GM18520 (cell line): Measurements from ENCODE around the gene UBE2H.
"Not testable (repeated sequence)": the region's sequence is repeated elsewhere in the genome, so short reads cannot be mapped to it uniquely, and the experiment has no call there.

Experiments
- ATAC-seq: cut with Tn5 transposase; IDR thresholded peaks from one replicate; pipeline ENCODE4 v1.9.1; 2021; ENCODE audit not compliant: unreplicated experiment

UBE2H gene

DNA sequence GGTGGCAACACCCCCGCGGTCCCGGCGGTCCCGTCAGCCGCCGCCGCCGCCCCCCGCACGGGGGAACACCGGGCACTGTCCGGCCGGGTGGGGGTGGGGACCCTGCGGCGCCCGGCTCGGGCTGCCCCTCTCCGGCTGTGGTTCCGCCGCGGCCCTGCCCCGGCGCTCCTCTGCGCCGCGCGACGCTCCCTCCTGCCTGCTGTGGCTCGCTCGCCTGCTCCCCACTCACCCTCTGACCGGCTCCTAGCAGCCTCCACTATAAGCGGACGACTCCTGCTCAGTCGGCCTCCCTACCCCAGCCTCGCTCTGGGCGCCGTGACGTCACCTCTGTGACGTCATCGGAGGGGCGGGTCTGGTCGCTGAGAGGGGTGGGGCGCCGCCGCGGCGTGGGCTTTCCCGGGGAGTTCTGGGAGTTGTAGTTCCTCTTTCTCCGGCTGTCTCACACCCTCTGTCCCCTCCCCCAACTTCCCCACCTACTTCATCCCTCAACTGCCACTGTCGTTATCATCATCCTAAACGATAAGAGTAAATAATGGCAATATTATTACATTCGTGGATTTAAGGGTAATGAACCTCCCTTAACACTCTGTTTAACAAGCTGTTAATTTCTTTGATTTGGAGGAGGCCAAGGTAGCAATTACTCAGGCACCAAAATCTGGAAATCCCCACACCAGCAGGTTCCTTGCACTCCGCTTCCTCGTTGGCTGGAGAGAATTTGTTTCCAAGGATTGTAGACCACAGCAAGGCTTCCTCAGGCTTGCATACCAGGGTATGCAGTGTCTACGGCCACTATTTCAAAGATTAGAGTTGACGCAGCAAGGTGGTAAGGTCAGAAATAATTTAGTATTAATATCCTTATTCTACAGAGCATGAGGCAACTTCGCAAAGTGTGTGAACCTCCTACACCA is at the start of gene UBE2H:
Gene UBE2H, minus strand, starts transcription at position 308 of the 908 bp plus-strand sequence. CDS start 405 bp downstream, outside the sequence.
- ATAC-seq: peak; percentile 46

DNA sequence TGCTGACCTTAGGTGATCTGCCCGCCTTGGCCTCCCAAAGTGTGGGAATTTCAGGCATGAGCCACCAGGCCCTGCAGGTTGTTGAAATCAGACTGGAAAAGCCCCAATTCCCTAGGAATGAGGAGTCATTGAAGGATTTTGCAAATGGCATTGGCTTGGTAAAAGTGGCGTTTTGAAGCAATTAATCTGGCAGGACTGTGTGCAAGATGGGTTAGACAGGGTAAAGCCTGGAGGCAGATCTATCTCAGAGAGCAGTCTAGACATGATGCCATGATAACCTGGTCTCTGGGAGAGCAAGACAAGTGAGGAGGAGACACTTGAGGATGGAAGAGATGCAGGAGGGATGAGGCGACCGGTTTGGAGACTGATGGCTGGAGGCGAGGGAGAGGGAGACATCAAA is 45.7 kb upstream of the UBE2H start:
- ATAC-seq: no peak

DNA sequence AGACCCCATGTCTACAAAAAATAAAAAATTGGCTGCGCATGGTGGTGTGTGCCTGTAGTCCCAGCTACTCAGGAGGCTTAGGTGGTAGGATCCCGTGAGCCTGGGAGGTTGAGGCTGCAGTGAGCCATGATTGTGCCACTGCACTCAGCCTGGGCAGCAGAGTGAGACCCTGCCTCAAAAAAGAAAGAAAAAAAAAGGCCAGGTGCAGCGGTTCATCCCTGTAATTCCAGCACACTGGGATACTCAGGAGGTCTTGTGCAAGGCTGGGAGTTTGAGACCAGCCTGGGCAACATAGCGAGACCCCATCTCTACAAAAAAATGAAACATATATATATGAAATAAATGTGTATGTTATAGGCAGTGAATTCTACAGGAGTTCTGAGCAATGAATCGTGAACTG is 44.5 kb upstream of the UBE2H start:
- no peak for ATAC-seq

DNA sequence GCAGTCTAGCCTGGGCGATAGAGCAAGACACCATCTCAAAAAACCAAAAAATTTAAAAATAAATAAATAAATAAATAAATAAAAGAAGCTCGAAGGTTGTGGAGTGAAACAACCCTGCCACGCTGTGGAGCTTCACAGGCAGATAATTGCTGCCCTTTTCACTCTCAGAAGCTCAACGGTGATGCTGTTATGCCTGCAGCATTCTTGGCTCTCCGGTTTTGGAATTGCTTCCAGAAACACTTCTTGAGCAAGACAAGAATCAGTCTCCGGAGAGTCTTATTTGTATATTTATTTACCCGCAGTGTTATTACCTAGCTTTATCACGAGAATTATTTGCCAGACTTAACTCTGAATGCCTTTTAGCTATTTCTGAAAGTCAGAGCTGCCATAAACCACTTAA is 40.5 kb upstream of the UBE2H start:
- ATAC-seq: no peak

DNA sequence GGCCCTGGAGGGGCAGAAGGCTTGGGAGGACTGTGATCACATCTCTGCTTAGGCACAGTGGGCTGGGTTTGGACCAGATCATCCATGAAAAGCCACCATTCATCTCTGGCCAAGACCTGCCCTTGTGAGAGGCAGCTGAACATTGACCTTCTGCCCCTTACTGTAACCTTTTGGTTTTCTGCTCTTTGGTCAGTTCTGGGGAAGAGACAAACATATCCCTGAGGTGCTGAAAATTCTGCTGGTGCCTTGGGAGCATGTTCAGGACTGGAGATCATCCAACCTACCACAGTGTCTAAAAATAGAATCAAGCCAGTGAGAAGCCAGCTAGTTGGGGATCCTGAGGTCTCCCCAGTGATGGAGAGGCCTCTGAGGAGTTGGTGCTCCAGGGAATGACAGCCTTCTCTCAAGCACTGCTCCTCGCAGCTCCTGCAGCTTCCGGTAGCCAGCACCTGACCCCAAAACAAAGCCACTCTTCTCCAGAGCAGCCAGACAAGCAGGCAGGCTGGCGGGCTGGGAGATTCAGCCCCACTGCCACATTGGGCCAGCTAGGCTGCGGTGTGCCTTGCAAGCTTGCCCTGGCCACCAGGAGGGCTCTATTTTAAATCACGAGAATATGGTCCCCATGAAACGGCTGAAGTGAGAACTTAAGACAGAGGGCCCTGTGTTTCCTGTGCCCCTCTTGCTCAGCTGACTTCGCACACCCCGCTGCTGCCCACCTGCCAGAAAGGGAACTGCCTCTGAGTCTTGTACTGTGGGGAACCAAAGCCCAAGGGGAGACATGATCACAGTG is 37.8 kb upstream of the UBE2H start:
- no peak for ATAC-seq

DNA sequence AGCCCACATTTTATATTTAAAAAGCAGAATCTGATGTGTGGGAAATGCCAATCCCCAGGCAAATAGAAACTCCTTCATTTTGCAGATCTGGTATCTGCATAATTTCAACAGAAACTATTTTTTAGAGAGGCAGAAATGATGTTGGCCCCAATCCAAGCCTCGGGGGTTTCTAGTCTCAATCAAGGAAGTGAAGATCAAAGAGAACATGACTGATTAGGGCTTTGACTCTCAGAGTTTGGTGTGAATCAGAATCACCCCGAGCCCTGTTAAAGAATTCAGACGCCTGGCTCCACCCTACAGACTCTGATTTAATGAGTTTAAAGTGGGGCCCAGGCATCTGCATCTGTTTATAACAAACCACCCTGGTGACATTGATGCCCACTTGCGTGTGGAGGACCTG is 36.7 kb upstream of the UBE2H start:
- no peak for ATAC-seq

DNA sequence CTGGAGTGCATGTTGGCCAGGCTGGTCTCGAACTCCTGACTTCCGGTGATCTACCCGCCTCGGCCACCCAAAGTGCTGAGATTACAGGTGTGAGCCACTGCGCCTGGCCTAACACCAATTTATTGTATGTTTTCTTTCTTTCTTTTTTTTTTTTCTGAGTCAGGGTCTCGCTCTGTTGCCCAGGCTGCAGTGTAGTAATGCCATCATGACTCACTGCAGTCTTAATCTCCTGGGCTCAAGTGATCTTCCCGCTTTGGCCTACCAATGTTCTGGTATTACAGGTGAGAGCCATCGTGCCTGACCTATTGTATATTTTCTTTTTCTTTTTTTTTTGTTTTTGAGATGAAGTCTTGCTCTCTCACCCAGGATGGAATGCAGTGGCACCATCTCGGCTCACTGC is 33.8 kb upstream of the UBE2H start:
- ATAC-seq: no peak

DNA sequence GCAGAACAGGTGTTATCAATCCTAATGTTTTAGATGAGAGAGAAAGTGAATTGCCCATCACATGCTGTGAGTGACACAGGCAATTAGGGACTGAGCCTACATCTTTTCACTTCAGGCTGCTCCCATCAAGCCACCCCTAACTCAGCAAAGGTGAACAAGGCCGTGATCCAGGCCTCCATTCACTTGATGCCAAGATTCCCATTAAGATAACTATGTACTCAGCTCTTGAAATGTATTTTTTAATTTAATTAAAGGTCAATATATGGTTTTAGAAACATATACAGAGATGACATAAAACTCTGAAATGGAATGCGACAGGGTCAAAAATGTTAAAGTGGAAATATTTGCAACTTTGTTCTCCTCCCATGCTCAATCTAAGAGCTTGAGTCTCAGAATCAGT is 27.9 kb upstream of the UBE2H start:
- ATAC-seq: no peak

DNA sequence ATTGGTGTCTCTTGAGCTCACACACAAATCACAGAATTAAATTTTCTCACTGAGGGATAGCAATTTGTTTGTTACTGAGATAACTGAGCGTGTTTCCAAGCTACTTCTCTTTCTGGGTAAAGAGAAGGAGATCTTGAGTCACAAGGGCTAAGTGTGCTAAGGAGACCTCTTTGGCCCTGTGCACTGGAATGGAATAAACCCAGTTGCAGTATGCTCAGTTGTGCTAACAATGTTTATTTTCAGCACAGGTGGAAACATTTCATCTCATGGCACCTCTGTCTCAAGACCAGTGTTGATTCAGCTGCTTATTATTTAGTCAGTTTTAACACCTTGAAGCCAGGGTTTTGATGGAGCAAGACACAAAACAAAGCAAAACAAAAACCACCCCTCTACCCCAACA is 22.5 kb upstream of the UBE2H start:
- ATAC-seq: no peak

DNA sequence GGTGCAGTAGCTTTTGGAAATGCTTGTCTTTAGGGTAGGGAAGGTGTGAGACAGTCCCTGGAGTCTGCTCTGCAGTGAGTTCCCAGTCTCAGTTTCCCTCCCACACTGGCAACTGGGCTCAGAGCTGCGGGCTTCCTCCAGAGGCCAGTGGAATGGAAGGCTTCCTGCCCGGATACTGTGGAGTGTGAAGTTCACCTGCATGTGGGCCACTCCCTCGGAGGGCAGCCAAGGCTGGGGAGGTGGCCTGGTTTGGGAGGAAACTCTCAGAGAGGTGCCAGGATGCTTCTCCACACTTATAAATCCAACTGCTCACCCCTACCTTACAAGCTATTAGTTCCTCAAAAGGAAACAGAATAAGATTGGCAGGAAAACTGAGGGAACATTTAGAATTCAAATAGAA is 18.1 kb upstream of the UBE2H start:
- ATAC-seq: no peak

DNA sequence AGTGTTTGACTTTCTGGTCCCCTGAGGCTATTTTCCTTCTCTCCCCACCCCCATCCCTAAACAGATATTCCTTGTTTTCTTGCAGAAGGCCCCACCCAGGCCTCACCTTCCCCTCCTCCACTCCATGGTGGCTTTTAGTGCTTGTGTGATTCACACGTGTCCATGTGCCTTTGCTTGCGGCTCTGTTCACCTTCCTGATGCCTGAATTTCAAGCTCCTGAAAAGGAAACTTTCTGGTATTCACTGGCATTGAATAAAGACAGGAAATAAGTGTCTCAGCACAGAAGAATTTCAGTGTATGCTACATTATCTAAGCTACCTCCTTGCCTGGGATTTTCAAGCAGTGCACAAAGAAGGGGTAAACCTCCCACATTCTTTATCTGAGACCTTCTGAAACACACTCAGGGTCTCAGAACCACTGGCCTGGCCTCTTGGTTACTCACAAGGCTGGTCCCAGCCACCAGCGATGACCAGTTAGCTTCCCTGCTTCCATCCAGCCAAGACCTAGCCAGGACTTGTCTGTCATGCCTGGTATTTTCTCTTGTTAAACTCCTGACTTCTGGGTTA is 17.2 kb upstream of the UBE2H start:
- no peak for ATAC-seq

DNA sequence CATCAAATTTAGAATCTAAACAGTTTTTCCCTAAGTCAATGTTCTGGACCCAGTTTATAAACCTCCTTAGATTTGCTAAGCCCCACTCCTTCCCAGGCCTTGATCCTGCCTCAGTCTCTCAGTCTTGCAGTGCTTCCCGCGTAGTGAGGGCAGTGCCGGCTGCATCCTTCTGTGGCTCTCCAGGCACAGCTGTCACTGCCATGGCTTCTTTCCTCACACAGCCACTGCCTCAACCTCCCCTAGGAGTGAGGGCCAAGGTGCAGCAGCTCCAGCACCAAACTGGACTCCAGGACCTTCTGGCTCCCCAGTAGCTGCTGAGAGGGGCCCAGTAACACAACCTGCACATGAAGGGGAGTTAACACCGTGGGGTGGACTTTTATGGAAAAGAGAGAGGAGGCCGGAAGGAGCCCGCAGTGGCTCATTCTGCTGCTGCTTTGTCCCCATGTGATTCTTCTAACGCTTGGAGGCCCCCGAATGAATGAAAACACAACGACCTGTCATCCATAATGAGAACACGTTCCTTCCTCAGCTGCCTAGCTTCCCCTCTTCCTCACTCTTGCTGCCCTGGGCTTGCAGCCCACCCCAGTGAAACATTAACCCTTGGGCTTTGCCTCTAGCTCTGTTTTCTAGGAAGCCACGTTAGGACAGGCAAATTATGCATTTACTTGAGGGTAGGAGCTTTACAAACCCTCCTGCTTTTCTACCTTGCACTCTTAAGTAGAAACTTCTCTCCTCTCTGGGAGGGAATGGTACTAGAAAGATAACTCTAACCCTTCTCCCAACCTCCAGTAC is 16.0 kb upstream of the UBE2H start:
- ATAC-seq: no peak

DNA sequence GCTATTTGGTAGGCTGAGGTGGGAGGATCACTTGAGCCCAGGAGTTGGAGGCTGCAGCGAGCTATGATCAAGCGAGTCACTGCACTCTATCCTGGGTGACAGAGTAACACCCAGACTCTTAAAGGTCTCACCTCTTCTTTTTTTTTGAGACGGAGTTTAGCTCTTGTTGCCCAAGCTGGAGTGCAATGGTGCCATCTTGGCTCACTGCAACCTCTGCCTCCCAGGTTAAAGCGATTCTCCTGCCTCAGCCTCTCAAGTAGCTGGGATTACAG is 7.4 kb upstream of the UBE2H start:
- not testable (repeated sequence) for ATAC-seq

DNA sequence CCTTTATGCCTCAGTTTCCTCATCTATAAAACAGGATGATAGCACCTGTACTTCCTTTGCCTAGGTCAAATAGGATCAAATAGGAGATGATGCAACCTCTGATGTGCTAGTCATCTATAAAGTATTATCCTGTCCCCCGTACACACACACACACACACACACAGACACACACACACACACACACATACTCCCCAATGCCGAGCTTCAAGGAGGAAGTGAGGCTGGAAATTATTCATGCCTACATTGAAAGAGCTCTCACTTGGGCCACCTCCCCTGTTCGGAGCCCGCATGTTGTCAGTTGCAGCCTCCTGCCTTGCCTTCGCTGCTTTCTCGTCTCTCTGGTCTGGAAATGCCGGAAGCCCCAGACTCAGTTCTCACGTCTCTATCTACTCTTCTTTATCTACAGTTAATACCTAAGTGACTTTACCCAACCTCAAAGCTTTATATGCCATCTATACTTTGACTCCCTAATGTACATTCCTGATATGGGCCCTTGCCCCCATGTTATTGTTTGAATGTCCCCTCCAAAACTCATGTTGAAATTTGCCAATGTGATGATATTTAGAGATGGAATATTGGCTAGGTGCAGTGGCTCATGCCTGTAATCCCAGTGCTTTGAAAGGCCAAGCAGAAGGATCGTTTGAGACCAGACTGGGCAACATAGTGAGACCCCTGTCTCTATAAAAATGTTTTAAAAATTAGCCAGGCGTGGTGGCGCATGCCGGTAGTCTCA is 6.9 kb upstream of the UBE2H start:
- ATAC-seq: no peak

DNA sequence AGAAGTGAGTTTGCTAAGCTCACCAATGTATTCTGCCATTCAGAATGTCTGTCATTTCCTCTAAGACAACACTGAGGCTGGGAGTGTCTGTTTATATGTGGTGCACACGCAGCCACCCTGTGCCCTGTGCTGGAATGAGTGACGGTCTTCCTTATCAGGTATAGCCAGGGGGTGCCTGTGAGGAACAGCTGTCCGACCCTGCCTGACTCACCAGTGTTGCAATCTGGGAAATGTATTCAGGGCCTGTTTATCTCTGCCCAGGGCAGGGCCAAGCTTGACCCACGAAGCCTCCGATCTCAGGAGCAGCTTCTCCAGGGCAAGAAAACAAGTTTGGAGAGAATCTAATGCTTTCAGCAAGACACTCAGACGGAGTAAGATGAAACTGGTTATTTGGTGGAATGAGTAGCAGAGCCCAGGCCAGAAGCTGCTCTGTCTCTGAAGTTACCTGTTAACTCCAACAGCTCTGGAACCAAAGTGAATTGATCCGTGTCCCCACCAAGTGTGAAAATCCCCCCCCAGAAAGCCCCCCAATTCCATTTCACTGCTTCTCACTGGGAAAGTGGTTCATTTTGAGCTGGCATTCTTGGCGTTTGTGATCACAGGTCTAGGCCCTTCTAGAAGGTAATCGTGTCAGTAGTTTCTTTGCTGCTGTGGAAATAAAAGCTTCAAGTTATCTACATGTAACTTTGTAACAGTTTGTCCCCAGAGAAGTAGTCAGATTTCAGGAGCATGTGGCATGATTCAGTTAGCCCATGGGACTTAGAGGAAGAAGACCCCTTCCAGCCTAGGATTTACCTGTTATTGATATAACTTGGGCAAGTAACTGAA is 6.1 kb upstream of the UBE2H start:
- ATAC-seq: no peak

DNA sequence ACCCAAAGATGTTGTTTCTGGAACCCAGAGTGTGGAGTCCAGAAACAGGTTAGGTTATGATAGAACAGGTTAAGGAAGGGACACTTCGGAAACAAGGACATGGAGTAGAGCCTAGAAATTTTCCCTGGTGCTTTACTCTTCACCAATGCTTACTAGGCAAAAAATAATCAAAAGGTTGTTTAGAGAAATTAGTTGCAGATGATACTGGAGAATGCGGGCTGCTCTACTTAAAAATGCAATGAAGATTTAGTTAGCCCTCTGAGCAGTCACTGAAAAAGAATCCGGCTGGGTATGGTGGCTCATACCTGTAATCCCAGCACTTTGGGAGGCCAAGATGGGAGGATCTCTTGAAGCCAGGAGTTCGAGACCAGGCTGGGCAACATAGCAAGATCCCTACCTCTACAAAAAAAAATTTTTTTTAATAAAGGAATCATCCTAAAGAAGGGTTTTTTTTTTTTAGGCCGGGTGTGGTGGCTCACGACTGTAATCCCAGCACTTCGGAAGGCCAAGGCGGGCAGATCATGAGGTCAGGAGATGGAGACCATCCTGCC is 3.3 kb upstream of the UBE2H start:
- ATAC-seq: no peak

DNA sequence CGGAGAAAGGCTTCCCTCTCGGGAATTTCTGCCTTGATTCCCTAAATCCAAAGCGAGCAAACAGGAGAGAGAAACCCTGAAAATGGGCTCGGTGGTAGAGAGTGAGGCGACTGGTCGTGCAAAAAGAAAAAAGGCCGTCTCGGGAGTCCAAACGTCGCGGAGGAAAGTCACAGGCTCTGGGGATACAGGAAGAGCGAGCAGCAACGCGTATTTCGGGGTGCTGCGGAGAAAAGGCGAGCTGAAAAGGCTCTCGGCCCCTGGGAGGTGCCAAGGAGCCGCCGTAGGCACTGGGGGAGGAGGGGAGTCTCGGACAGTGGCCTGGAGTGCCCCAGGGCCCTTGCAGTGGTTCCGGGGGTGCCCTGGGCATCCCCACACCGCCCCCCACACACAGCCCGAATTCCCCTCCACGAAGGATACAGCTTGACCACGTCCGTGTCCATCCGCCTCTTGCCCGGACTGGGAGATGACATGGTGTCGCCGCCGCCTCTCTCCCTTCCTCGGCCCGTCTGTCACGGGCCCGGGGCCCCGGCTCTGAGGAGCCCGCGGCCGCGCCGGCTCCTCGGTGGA is 591 bp downstream of the UBE2H start:
- peak; percentile 12 for ATAC-seq

DNA sequence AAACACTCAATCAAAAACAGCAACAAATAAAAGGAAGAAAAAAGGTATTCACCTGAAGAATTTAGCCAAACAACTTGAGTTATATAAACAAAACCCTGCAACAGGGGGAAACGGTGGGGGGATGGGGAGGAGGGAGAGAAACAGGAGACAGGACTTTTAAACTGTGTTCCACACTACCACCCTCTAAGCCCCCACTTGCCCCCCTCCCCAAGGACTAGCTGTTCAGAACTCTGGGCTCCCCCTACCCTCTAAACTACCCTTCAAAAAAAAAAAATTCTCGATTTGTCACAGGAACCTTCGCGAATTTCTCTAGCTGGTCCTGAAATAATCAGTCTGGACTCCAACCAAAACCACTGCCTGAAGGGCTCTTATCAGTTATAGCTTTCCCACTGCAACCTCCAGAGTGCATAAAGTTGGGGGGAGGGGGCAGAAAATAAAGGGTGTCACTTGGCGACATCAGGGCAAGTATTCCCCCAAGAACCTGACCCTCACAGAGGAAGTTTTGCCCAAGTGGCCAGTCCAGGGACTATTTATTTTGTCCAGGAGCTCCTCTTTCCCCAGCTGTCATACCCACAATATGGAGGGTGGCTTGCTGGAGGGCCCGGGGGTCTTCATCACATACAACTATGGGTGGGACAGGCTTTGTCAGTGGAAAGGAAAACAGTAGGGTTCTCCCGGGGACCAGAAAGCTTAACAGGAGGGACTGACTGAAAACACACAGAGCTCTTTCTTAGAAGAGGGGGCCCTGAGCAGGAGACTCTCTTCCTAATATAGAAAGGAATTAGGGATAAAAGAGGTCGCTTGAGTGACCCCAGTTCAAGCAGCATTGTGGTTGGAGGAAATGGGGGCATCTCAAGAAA is 1.3 kb downstream of the UBE2H start:
- ATAC-seq: no peak
